Endothelial cell of umbilical vein (primary cell): ENCODE data around the gene MT1F. TPM values are rescaled to one million over a fixed set of nuclear protein-coding genes. Genes with fewer than 3 reads are reported as not detected.

ENCODE experiments used
- BruUV-seq: library from RNA; stranded (reverse); fragments of 400-500 nt; replicated peaks from 2 replicates; lab custom pipeline; 2021; lab: Mats Ljungman, UMichigan
- CTCF ChIA-PET: fragments of 300-600, 350-600 bp; sonication (Branson Sonifier 250); formaldehyde crosslinking; loops from one replicate; lab custom pipeline; 2021; ENCODE audit warnings: antibody characterized with exemption, inconsistent platforms; lab: Charles Lee
- POLR2A ChIA-PET: fragments of 300-600, 350-600 bp; sonication (Branson Sonifier 250); formaldehyde crosslinking; loops from one replicate; lab custom pipeline; 2021; ENCODE audit warnings: antibody characterized with exemption, inconsistent platforms; lab: Charles Lee
- DNase-seq: peaks from one replicate; pipeline ENCODE4 v3.0.0-alpha.2; 2011; ENCODE audit warnings: low read depth, low spot score
- FAIRE-seq: peaks from 2 replicates; lab custom pipeline; 2011; peaks lifted over from hg19 to GRCh38; lab: Jason Lieb, UNC
- H2AFZ ChIP-seq: 2 replicates; pipeline ENCODE4 v1.6.0; 2012; ENCODE audit warnings: low read depth, low read length, control low read depth, inconsistent platforms
- H3K27ac ChIP-seq: 2 replicates; pipeline ENCODE4 v1.5.1; 2011; ENCODE audit warnings: low read depth, mild to moderate bottlenecking, control low read depth, low read length, moderate library complexity; ENCODE audit not compliant: insufficient read depth
- H3K27me3 ChIP-seq, 2 experiments: 2 replicates each; pipeline versions ENCODE4 v1.6.0 to v1.6.1; 2011; ENCODE audit warnings: low read length in 2 of 2, mixed read lengths in 1 of 2; ENCODE audit not compliant: control insufficient read depth in 2 of 2, insufficient read depth in 2 of 2
- H3K36me3 ChIP-seq, 2 experiments: 2 replicates in 1 of 2; 3 replicates in 1 of 2; pipeline ENCODE4 v1.5.1; 2011; ENCODE audit warnings: low read length in 2 of 2, mild to moderate bottlenecking in 1 of 2, moderate library complexity in 1 of 2; ENCODE audit not compliant: control insufficient read depth in 2 of 2, insufficient read depth in 2 of 2; ENCODE audit errors: extremely low read depth in 1 of 2
- H3K4me1 ChIP-seq: 3 replicates; pipeline ENCODE4 v1.5.1; 2011; ENCODE audit warnings: mild to moderate bottlenecking, low read length; ENCODE audit not compliant: control insufficient read depth, insufficient read depth; ENCODE audit errors: extremely low read depth
- H3K4me2 ChIP-seq: 2 replicates; pipeline ENCODE4 v1.6.1; 2011; ENCODE audit warnings: low read length, control low read depth, mixed read lengths; ENCODE audit not compliant: insufficient read depth
- H3K4me3 ChIP-seq, 3 experiments: fragments of 200-600 bp in 1 of 3; sonication (generic), shearing (Covaris generic) in 1 of 3; replicated peaks in 1 of 3; 2 replicates each; pipeline ENCODE4 v1.5.1; 2011 to 2016; ENCODE audit warnings: control low read depth in 3 of 3, low read length in 3 of 3, mild to moderate bottlenecking in 2 of 3, inconsistent platforms in 1 of 3, low read depth in 1 of 3, moderate library complexity in 1 of 3; ENCODE audit not compliant: insufficient read depth in 1 of 3
- H3K79me2 ChIP-seq: 2 replicates; pipeline ENCODE4 v1.6.0; 2012; ENCODE audit warnings: low read length, inconsistent platforms; ENCODE audit not compliant: control insufficient read depth, insufficient read depth
- H3K9ac ChIP-seq: replicated peaks from 2 replicates; pipeline ENCODE3; 2011; ENCODE audit warnings: low read length, control low read depth; ENCODE audit not compliant: insufficient read depth; ENCODE audit errors: extremely low read depth
- H3K9me1 ChIP-seq: replicated peaks from 3 replicates; pipeline ENCODE4 v1.6.0; 2011; ENCODE audit warnings: mild to moderate bottlenecking, low read length; ENCODE audit not compliant: control insufficient read depth, insufficient read depth; ENCODE audit errors: extremely low read depth
- H3K9me3 ChIP-seq: replicated peaks from 2 replicates; pipeline ENCODE4 v1.5.1; 2012; ENCODE audit warnings: low read length, inconsistent platforms; ENCODE audit not compliant: control insufficient read depth, insufficient read depth
- H4K20me1 ChIP-seq: replicated peaks from 2 replicates; pipeline ENCODE3; 2011; ENCODE audit warnings: mild to moderate bottlenecking, low read length; ENCODE audit not compliant: control insufficient read depth, insufficient read depth; ENCODE audit errors: extremely low read depth
- EZH2 ChIP-seq: IDR thresholded peaks from 2 replicates; pipeline ENCODE4 v1.6.1; 2012; ENCODE audit warnings: borderline replicate concordance, low read depth, mild to moderate bottlenecking, moderate library complexity, low read length, inconsistent platforms; ENCODE audit not compliant: severe bottlenecking
- FOS ChIP-seq: IDR thresholded peaks from 2 replicates; pipeline ENCODE4 v1.6.1; 2011; ENCODE audit warnings: mild to moderate bottlenecking, low read length, moderate library complexity, borderline replicate concordance; ENCODE audit not compliant: insufficient read depth
- GATA2 ChIP-seq: IDR thresholded peaks from 2 replicates; pipeline ENCODE4 v1.7.0; 2011; ENCODE audit warnings: low read depth, mild to moderate bottlenecking, moderate library complexity, mixed read lengths, low read length; ENCODE audit not compliant: insufficient read length, insufficient read depth
- JUN ChIP-seq: IDR thresholded peaks from 2 replicates; pipeline ENCODE4 v1.6.1; 2011; ENCODE audit warnings: borderline replicate concordance, low read depth; ENCODE audit not compliant: insufficient read length, insufficient read depth
- MYC ChIP-seq: IDR thresholded peaks from one replicate; pipeline ENCODE4 v1.6.1; 2011; ENCODE audit warnings: mild to moderate bottlenecking, low read depth, low read length
- POLR2A ChIP-seq: IDR thresholded peaks from 2 replicates; pipeline ENCODE4 v1.6.1; 2012; ENCODE audit warnings: low read depth, mild to moderate bottlenecking, control low read depth, low read length
- POLR2AphosphoS5 ChIP-seq: IDR thresholded peaks from 2 replicates; pipeline ENCODE4 v1.6.1; 2012; ENCODE audit warnings: low read depth, mild to moderate bottlenecking, control low read depth, low read length, moderate library complexity; ENCODE audit not compliant: insufficient read depth
- dilution Hi-C: fragments of 300-500 bp; cut with MboI; formaldehyde crosslinking; loops from one replicate; pipeline ENCODE4 v1.15.0; 2019; ENCODE audit warnings: low sequenced_read_pairs; ENCODE audit not compliant: extremely low pct_ligation_motif_present
- intact Hi-C: fragments of 100-400 bp; cut with micrococcal nuclease; formaldehyde crosslinking; loops from one replicate; pipeline ENCODE4 v1.10.0; 2022
- polyA plus RNA-seq, 4 experiments: library from polyadenylated mRNA; depleted of rRNA in 3 of 4; stranded (reverse) in 3 of 4; unstranded in 1 of 4; fragments of >200 nt; gene quantifications; 2 replicates each; pipeline versions ENCODE4 v1.2.1 to v1.2.3, GENCODE V29; 2011 to 2012; ENCODE audit warnings: missing spikeins in 1 of 4
- total RNA-seq: library from RNA; stranded (reverse); gene quantifications from 2 replicates; pipeline ENCODE4 v1.2.3, GENCODE V29; 2021
- TF ChIP-seq, protein P1 (sequence below), 2 donors: IDR thresholded peaks; 1 replicate in 1 of 2; 2 replicates in 1 of 2; pipeline ENCODE4 v1.5.1; 2011; ENCODE audit warnings: low read length in 2 of 2, mild to moderate bottlenecking in 2 of 2, moderate library complexity in 2 of 2, control low read depth in 1 of 2, inconsistent platforms in 1 of 2, low read depth in 1 of 2; ENCODE audit not compliant: insufficient read depth in 1 of 2; ENCODE audit errors: extremely low read depth in 1 of 2
- TF ChIP-seq, protein P2 (sequence below): IDR thresholded peaks from 2 replicates; pipeline ENCODE4 v1.6.1; 2011; ENCODE audit not compliant: insufficient read depth, insufficient read length

The MT1F gene
- total and polyA plus RNA-seq, 2 donors (not counting 3 experiments of a cell fraction or from before 2014, with no cell fraction given) = 2.2 to 2.6 TPM

DNA sequence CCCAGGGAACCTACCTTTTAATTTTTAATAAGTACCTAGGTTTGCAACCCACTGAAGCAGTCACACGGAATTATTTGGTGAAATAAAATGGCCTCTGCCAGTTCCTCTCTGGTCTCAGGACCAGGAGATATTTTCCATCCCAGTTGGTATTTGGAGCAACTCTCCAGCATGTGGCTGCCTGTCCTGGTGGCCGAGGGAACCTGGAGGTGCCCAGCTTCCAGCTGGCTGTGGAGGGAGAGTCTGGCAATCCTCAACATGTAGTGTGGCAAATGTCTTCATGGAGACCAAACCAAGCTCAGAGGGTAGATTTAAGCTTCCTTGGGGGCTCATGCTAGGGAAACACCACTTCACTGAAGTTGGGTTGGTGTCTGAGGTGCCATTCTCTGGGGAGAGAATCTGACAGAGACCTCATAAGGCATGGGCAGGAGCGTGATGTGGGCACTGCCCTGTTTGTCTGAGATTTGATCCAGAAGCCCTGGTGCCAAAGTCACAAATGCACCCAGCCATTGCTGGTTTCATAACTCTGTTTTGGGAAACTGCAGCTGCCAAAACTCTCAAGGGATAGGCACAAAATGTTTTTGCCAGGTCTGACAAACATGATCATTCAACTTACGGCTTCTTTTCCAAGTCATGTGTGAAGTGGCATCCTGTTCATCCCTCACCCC is 27.3 kb downstream of the MT1F start:
- Histone ChIP-seq H3K79me2 (no peaks in the 10 kb centered on the region), H3K9ac (no peak overlapping the region), H3K27me3 (no peaks in the 10 kb centered on the region), H4K20me1 (no peaks in the 10 kb centered on the region), H3K9me1 (no peaks in the 10 kb centered on the region), H3K4me2 (no peak overlapping the region), H2AFZ (no peak overlapping the region), H3K9me3 (no peaks in the 10 kb centered on the region), H3K36me3 (no peaks in the 10 kb centered on the region), H3K27ac (no peak overlapping the region), H3K4me3 (no peak overlapping the region), H3K4me1 (peaks cover 10% of the 10 kb centered on the region)
- no TSS peak for BruUV-seq
- no peak for TF ChIP-seq MYC
- no peak for TF ChIP-seq POLR2A
- TF ChIP-seq EZH2 = no peak
- TF ChIP-seq GATA2 = no peak
- TF ChIP-seq, protein P1, sequence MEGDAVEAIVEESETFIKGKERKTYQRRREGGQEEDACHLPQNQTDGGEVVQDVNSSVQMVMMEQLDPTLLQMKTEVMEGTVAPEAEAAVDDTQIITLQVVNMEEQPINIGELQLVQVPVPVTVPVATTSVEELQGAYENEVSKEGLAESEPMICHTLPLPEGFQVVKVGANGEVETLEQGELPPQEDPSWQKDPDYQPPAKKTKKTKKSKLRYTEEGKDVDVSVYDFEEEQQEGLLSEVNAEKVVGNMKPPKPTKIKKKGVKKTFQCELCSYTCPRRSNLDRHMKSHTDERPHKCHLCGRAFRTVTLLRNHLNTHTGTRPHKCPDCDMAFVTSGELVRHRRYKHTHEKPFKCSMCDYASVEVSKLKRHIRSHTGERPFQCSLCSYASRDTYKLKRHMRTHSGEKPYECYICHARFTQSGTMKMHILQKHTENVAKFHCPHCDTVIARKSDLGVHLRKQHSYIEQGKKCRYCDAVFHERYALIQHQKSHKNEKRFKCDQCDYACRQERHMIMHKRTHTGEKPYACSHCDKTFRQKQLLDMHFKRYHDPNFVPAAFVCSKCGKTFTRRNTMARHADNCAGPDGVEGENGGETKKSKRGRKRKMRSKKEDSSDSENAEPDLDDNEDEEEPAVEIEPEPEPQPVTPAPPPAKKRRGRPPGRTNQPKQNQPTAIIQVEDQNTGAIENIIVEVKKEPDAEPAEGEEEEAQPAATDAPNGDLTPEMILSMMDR (IDR thresholded peaks at IDR 0.05; ENCODE audit: extremely low read depth in 1 of 2, insufficient read depth in 1 of 2, low read depth in 1 of 2, low read length in 2 of 2) = no peak
- no peak for TF ChIP-seq POLR2AphosphoS5
- TF ChIP-seq, protein P2, sequence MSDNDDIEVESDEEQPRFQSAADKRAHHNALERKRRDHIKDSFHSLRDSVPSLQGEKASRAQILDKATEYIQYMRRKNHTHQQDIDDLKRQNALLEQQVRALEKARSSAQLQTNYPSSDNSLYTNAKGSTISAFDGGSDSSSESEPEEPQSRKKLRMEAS = no peak
- TF ChIP-seq JUN = no peak
- TF ChIP-seq FOS = no peak
- intact Hi-C loops = no loop called here
- dilution Hi-C loops = no loop called here
- ChIA-PET CTCF (interaction anchor here (1.5 to 1.6 kb wide), 2 partner anchors 17 to 84 kb away, joined by 4 read pairs; no protein-coding TSS in a partner anchor), POLR2A (no interaction called here)
- DNase-seq (no peak), FAIRE-seq (no peak)
